Measurements from ENCODE around the gene HOXB13. TPM values are rescaled to one million over a fixed set of nuclear protein-coding genes. Genes with fewer than 3 reads are reported as not detected.

Gene HOXB13
- total RNA-seq, 5 donors from 2014 or later (not counting 1 experiment from before 2014, with no cell fraction given), result 0.13 TPM; not detected in 4

GRCh38 chr17:48724251-48725003, 4.1 kb downstream of the HOXB13 start:
- CTCF ChIA-PET, result interaction anchor here (0.5 to 2.6 kb wide), 10 partner anchors 8 to 160 kb away, joined by 3 to 15 read pairs (median 4); no protein-coding TSS in a partner anchor
- peaks cover 40 to 65% (median 47%) of the 10 kb centered on the region in 3 donors for H3K4me1 Mint-ChIP-seq

GRCh38 chr17:48723423-48724250, 4.9 kb downstream of the HOXB13 start:
- H3K4me1 Mint-ChIP-seq, result peaks cover 43 to 62% (median 45%) of the 10 kb centered on the region in 3 donors
- H3K4me3 Mint-ChIP-seq, result peak overlapping the region; percentile 57 to 78 (median 63)
- H3K27me3 Mint-ChIP-seq, result peaks cover 76 to 95% of the 10 kb centered on the region in 2 donors
- no peaks in the 10 kb centered on the region for H3K36me3 Mint-ChIP-seq
- no peak overlapping the region for H3K27ac ChIP-seq (ENCODE audit: low read length)
- ChIA-PET POLR2A (interaction anchor here in 1 of 2 donors (0.7 kb wide), 1 partner anchor 109 kb away, joined by 3 read pairs; the partner anchor contains the start of gene HOXB8), CTCF (interaction anchor here (0.6 to 2.6 kb wide), 12 partner anchors 8 to 160 kb away, joined by 3 to 15 read pairs (median 4); no protein-coding TSS in a partner anchor)
- DNase-seq (peak in 5 of 35 experiments; percentile 14 to 54 (median 24)), ATAC-seq (replicated peaks in 1 of 4) (no peak)
- H3K4me1 ChIP-seq (ENCODE audit: control insufficient read depth in 1 of 2, extremely low read depth in 1 of 2, insufficient read depth in 2 of 2, low read length in 2 of 2), result peaks cover 5 to 64% of the 10 kb centered on the region in 2 experiments
- peak overlapping the region; percentile 4 to 61 for H3K4me3 ChIP-seq (ENCODE audit: control insufficient read depth in 1 of 2, extremely low read depth in 1 of 2, low read length in 1 of 2)
- no peak overlapping the region for H3K27ac Mint-ChIP-seq
- H3K9me3 ChIP-seq, result no peaks in the 10 kb centered on the region
- H3K36me3 ChIP-seq (ENCODE audit: control insufficient read depth in 2 of 2, extremely low read depth in 1 of 2, insufficient read depth in 1 of 2, low read length in 1 of 2), result no peaks in the 10 kb centered on the region
- peaks cover 26 to 99% of the 10 kb centered on the region in 2 experiments for H3K27me3 ChIP-seq (replicated peaks in 1 of 2; ENCODE audit: control insufficient read depth in 2 of 2, extremely low read depth in 1 of 2, insufficient read depth in 2 of 2, low read length in 1 of 2)
- 7% methylated on average over 35 of the region's 42 CpGs for WGBS (ENCODE audit: insufficient coverage)
- no peaks in the 10 kb centered on the region for H3K9me3 Mint-ChIP-seq

More at GRCh38 chr17:48724251-48725003, 4.1 kb downstream of the HOXB13 start:
- H3K36me3 ChIP-seq (ENCODE audit: control insufficient read depth in 2 of 2, extremely low read depth in 1 of 2, insufficient read depth in 1 of 2, low read length in 1 of 2), result no peaks in the 10 kb centered on the region
- H3K27ac ChIP-seq (ENCODE audit: low read length), result no peak overlapping the region
- peaks cover 4 to 64% of the 10 kb centered on the region in 2 experiments for H3K4me1 ChIP-seq (ENCODE audit: control insufficient read depth in 1 of 2, extremely low read depth in 1 of 2, insufficient read depth in 2 of 2, low read length in 2 of 2)
- peak overlapping the region; percentile 57 to 78 (median 63) for H3K4me3 Mint-ChIP-seq
- H3K27ac Mint-ChIP-seq, result no peak overlapping the region
- 29% methylated on average over 10 of the region's 32 CpGs for WGBS (ENCODE audit: insufficient coverage)
- DNase-seq (peak; percentile 35 to 83 (median 69)), ATAC-seq (replicated peaks in 1 of 4) (peak; percentile 61 to 80 (median 70))
- no peaks in the 10 kb centered on the region for H3K36me3 Mint-ChIP-seq
- H3K4me3 ChIP-seq (ENCODE audit: control insufficient read depth in 1 of 2, extremely low read depth in 1 of 2, low read length in 1 of 2), result peak overlapping the region in 1 of 2 donors; percentile 61
- POLR2A ChIA-PET, result interaction anchor here in 1 of 2 donors (0.7 kb wide), 1 partner anchor 109 kb away, joined by 3 read pairs; the partner anchor contains the start of gene HOXB8
- H3K9me3 Mint-ChIP-seq, result no peaks in the 10 kb centered on the region
- H3K27me3 Mint-ChIP-seq, result peaks cover 78 to 94% of the 10 kb centered on the region in 2 donors
- H3K9me3 ChIP-seq, result no peaks in the 10 kb centered on the region
- peaks cover 28 to 99% of the 10 kb centered on the region in 2 experiments for H3K27me3 ChIP-seq (replicated peaks in 1 of 2; ENCODE audit: control insufficient read depth in 2 of 2, extremely low read depth in 1 of 2, insufficient read depth in 2 of 2, low read length in 1 of 2)

- no peak within 1 kb of the TSS for H3K27ac ChIP-seq (ENCODE audit: low read length)
- Mint-ChIP-seq H3K9me3 (no peaks in the 10 kb centered on the region), H3K4me3 (peak within 1 kb of the TSS; percentile 57 to 78 (median 63)), H3K36me3 (no peaks in the 10 kb centered on the region), H3K4me1 (peaks cover 44 to 56% (median 46%) of the 10 kb centered on the region in 3 donors), H3K27ac (peak within 1 kb of the TSS in 1 of 2 donors; percentile 31), H3K27me3 (peaks cover 74 to 94% of the 10 kb centered on the region in 2 donors)
- ATAC-seq (replicated peaks in 1 of 4) (no peak), DNase-seq (no peak)
- no peaks in the 10 kb centered on the region for H3K9me3 ChIP-seq
- peaks cover 5 to 63% of the 10 kb centered on the region in 2 experiments for H3K4me1 ChIP-seq (ENCODE audit: control insufficient read depth in 1 of 2, extremely low read depth in 1 of 2, insufficient read depth in 2 of 2, low read length in 2 of 2)
- 13% methylated on average over 11 of the region's 21 CpGs for WGBS (ENCODE audit: insufficient coverage)
- ChIA-PET POLR2A (no interaction called here), CTCF (interaction anchor here (1.2 to 2.6 kb wide), 5 partner anchors 9 to 161 kb away, joined by 3 to 15 read pairs (median 3); no protein-coding TSS in a partner anchor)
- peak within 1 kb of the TSS; percentile 4 to 61 for H3K4me3 ChIP-seq (ENCODE audit: control insufficient read depth in 1 of 2, extremely low read depth in 1 of 2, low read length in 1 of 2)
- H3K36me3 ChIP-seq (ENCODE audit: control insufficient read depth in 2 of 2, extremely low read depth in 1 of 2, insufficient read depth in 1 of 2, low read length in 1 of 2), result no peaks in the 10 kb centered on the region
- H3K27me3 ChIP-seq (replicated peaks in 1 of 2; ENCODE audit: control insufficient read depth in 2 of 2, extremely low read depth in 1 of 2, insufficient read depth in 2 of 2, low read length in 1 of 2), result peaks cover 26 to 98% of the 10 kb centered on the region in 2 experiments
These were observed 5.6 kb downstream of the HOXB13 start, which contains the start of gene PRAC2 for GRCh38 chr17:48722915-48723422. TSS of gene PRAC2 (plus strand) at chr17:48723185. CDS start at chr17:48724411, 1,226 bp downstream.

- H3K27me3 ChIP-seq (replicated peaks in 1 of 2; ENCODE audit: control insufficient read depth in 2 of 2, extremely low read depth in 1 of 2, insufficient read depth in 2 of 2, low read length in 1 of 2), result peaks cover 28 to 95% of the 10 kb centered on the region in 2 experiments
- H3K4me3 Mint-ChIP-seq, result peak within 1 kb of the TSS in 1 of 3 donors; percentile 78
- H3K9me3 ChIP-seq, result no peaks in the 10 kb centered on the region
- no peaks in the 10 kb centered on the region for H3K36me3 ChIP-seq (ENCODE audit: control insufficient read depth in 2 of 2, extremely low read depth in 1 of 2, insufficient read depth in 1 of 2, low read length in 1 of 2)
- WGBS (ENCODE audit: insufficient coverage), result 11% methylated on average over 12 of the region's 21 CpGs
- ChIA-PET POLR2A (no interaction called here), CTCF (interaction anchor here in 1 of 2 donors (1.7 kb wide), 1 partner anchor 10 kb away, joined by 3 read pairs; no protein-coding TSS in a partner anchor)
- no peak within 1 kb of the TSS for H3K27ac ChIP-seq (ENCODE audit: low read length)
- no peaks in the 10 kb centered on the region for H3K9me3 Mint-ChIP-seq
- H3K27me3 Mint-ChIP-seq, result peaks cover 73 to 94% of the 10 kb centered on the region in 2 donors
- H3K36me3 Mint-ChIP-seq, result no peaks in the 10 kb centered on the region
- peak within 1 kb of the TSS in 1 of 2 donors; percentile 61 for H3K4me3 ChIP-seq (ENCODE audit: control insufficient read depth in 1 of 2, extremely low read depth in 1 of 2, low read length in 1 of 2)
- ATAC-seq (replicated peaks in 1 of 4) (no peak), DNase-seq (no peak)
- H3K4me1 ChIP-seq (ENCODE audit: control insufficient read depth in 1 of 2, extremely low read depth in 1 of 2, insufficient read depth in 2 of 2, low read length in 2 of 2), result peaks cover 5 to 60% of the 10 kb centered on the region in 2 experiments
- H3K27ac Mint-ChIP-seq, result peak within 1 kb of the TSS in 1 of 2 donors; percentile 31
- peaks cover 45 to 55% (median 46%) of the 10 kb centered on the region in 3 donors for H3K4me1 Mint-ChIP-seq
These were observed 6.2 kb downstream of the HOXB13 start, which contains the start of gene PRAC1 for GRCh38 chr17:48722201-48722907. TSS of gene PRAC1 (minus strand) at chr17:48722518. CDS start at chr17:48722392, 126 bp downstream.

- Mint-ChIP-seq H3K4me1 (peaks cover 40 to 46% (median 45%) of the 10 kb centered on the region in 3 donors), H3K9me3 (no peaks in the 10 kb centered on the region), H3K27ac (peak overlapping the region in 1 of 2 donors; percentile 20), H3K4me3 (no peak overlapping the region), H3K36me3 (no peaks in the 10 kb centered on the region), H3K27me3 (peaks cover 61 to 93% of the 10 kb centered on the region in 2 donors)
- H3K4me1 ChIP-seq (ENCODE audit: control insufficient read depth in 1 of 2, extremely low read depth in 1 of 2, insufficient read depth in 2 of 2, low read length in 2 of 2), result peaks cover 5 to 56% of the 10 kb centered on the region in 2 experiments
- no CpG with 5 or more reads among the region's 1 CpG for WGBS (ENCODE audit: insufficient coverage)
- ATAC-seq (replicated peaks in 1 of 4) (no peak), DNase-seq (no peak)
- POLR2A ChIA-PET, result no interaction called here
- H3K36me3 ChIP-seq (ENCODE audit: control insufficient read depth in 2 of 2, extremely low read depth in 1 of 2, insufficient read depth in 1 of 2, low read length in 1 of 2), result no peaks in the 10 kb centered on the region
- H3K9me3 ChIP-seq, result no peaks in the 10 kb centered on the region
- H3K27me3 ChIP-seq (replicated peaks in 1 of 2; ENCODE audit: control insufficient read depth in 2 of 2, extremely low read depth in 1 of 2, insufficient read depth in 2 of 2, low read length in 1 of 2), result peaks cover 27 to 90% of the 10 kb centered on the region in 2 experiments
- no peak overlapping the region for H3K4me3 ChIP-seq (ENCODE audit: control insufficient read depth in 1 of 2, extremely low read depth in 1 of 2, low read length in 1 of 2)
- CTCF ChIA-PET, result interaction anchor here (0.6 kb wide), 2 partner anchors 153 to 156 kb away, joined by 4 read pairs; no protein-coding TSS in a partner anchor
- H3K27ac ChIP-seq (ENCODE audit: low read length), result no peak overlapping the region
These were observed 7.5 kb downstream of the HOXB13 start for GRCh38 chr17:48721009-48721402.
